Kidney epithelial cell (primary cell): ENCODE results near the gene HYAL4. TPM values are rescaled to one million over a fixed set of nuclear protein-coding genes. Genes with fewer than 3 reads are reported as not detected.
"Not testable (repeated sequence)": the region's sequence is repeated elsewhere in the genome, so short reads cannot be mapped to it uniquely, and the experiment has no call there.

Experiments used
- DNase-seq: peaks from one replicate; pipeline ENCODE4 v3.0.0-alpha.2; 2010; ENCODE audit warnings: low read depth
- H3K27me3 ChIP-seq: 2 replicates; pipeline ENCODE4 v1.6.0; 2011; ENCODE audit warnings: low read length; ENCODE audit not compliant: control insufficient read depth, insufficient read depth
- H3K36me3 ChIP-seq: 2 replicates; pipeline ENCODE4 v1.5.1; 2011; ENCODE audit warnings: low read length; ENCODE audit not compliant: control insufficient read depth, insufficient read depth
- H3K4me3 ChIP-seq: 2 replicates; pipeline ENCODE4 v1.5.1; 2011; ENCODE audit warnings: low read depth, mild to moderate bottlenecking, control low read depth, low read length
- total RNA-seq: library from RNA; depleted of rRNA; stranded (reverse); fragments of >200 nt; gene quantifications from 2 replicates; pipeline ENCODE4 v1.2.3, GENCODE V29; 2015
- TF ChIP-seq, protein P1 (sequence below): IDR thresholded peaks from 2 replicates; pipeline ENCODE4 v1.5.1; 2011; ENCODE audit warnings: mild to moderate bottlenecking, moderate library complexity, low read length, control low read depth, inconsistent platforms; ENCODE audit not compliant: insufficient read depth, poor library complexity, severe bottlenecking

HYAL4 gene
- total RNA-seq, 1 donor from 2014 or later = not detected

DNA sequence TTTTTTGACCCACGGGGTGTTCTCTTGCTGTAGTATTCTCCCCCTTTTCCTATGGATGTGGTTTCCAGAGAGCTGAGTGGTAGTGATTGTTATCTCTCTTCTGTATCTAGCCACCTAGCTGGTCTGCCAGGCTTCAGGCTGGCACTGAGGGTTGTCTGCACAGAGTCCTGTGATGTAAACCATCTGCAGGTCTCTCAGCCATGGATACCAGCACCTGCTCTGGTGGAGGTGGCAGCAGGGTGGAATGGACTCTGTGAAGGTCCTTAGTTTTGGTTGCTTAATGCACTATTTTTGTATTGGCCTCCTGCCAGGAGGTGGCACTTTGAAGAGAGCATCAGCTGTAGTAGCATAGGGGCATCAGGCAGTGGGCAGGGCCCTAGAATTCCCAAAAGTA lies 851 bp downstream of the HYAL4 start:
- no peak overlapping the region for H3K4me3 ChIP-seq
- H3K36me3 ChIP-seq = no peaks in the 10 kb centered on the region
- TF ChIP-seq, protein P1, sequence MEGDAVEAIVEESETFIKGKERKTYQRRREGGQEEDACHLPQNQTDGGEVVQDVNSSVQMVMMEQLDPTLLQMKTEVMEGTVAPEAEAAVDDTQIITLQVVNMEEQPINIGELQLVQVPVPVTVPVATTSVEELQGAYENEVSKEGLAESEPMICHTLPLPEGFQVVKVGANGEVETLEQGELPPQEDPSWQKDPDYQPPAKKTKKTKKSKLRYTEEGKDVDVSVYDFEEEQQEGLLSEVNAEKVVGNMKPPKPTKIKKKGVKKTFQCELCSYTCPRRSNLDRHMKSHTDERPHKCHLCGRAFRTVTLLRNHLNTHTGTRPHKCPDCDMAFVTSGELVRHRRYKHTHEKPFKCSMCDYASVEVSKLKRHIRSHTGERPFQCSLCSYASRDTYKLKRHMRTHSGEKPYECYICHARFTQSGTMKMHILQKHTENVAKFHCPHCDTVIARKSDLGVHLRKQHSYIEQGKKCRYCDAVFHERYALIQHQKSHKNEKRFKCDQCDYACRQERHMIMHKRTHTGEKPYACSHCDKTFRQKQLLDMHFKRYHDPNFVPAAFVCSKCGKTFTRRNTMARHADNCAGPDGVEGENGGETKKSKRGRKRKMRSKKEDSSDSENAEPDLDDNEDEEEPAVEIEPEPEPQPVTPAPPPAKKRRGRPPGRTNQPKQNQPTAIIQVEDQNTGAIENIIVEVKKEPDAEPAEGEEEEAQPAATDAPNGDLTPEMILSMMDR = no peak
- no peaks in the 10 kb centered on the region for H3K27me3 ChIP-seq
- DNase-seq = no peak

GRCh38 chr7:123846217-123846891 lies 1.4 kb downstream of the HYAL4 start:
- Histone ChIP-seq H3K4me3 (no peak overlapping the region), H3K27me3 (no peaks in the 10 kb centered on the region), H3K36me3 (no peaks in the 10 kb centered on the region)
- TF ChIP-seq, protein P1 = no peak
- no peak for DNase-seq

DNA sequence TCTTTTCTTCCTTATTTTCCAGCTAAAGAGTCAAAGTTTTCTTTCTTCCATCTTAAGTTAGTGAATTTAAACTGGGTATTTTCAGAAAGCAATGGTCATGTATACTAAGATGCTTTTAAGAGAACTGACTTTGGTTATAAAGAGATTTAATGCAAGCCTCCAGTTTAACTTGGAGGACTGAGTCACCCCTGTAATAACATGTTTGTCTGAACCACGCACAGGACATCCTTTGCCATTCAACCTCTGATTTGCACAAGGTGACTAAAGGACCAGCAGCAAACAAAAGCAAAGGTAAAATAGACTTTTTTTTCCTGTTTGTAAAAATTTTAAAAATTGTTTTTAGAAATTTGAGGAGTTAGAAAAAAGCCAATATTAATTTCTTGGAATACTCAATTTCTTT lies 2.9 kb downstream of the HYAL4 start:
- no peak for DNase-seq
- TF ChIP-seq, protein P1 = no peak
- Histone ChIP-seq H3K36me3 (no peaks in the 10 kb centered on the region), H3K27me3 (no peaks in the 10 kb centered on the region), H3K4me3 (no peak overlapping the region)

GRCh38 chr7:123849855-123850254 lies 4.9 kb downstream of the HYAL4 start:
- TF ChIP-seq, protein P1 = no peak
- H3K36me3 ChIP-seq = no peaks in the 10 kb centered on the region
- H3K27me3 ChIP-seq = no peaks in the 10 kb centered on the region
- no peak overlapping the region for H3K4me3 ChIP-seq
- no peak for DNase-seq

DNA sequence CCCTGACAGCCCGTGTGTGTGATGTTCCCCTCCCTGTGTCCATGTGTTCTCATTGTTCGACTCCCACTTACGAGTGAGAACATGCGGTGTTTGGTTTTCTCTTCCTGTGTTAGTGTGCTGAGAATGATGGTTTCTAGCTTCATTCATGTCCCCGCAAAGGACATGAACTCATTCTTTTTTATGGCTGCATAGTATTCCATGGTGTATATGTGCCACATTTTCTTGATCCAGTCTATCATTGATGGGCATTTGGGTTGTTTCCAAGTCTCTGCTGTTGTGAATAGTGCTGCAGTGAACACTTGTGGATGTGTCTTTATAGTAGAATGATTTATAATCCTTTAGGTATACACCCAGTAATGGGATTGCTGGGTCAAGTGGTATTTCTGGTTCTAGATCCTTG lies 6.4 kb downstream of the HYAL4 start:
- H3K27me3 ChIP-seq, DNase-seq: not testable (repeated sequence)

GRCh38 chr7:123854291-123854690 lies 9.3 kb downstream of the HYAL4 start:
- not testable (repeated sequence) for H3K4me3 ChIP-seq, DNase-seq, H3K27me3 ChIP-seq, H3K36me3 ChIP-seq

More for the DNA sequence above, 6.4 kb downstream of the HYAL4 start:
- H3K4me3 ChIP-seq, H3K36me3 ChIP-seq: not testable (repeated sequence)

DNA sequence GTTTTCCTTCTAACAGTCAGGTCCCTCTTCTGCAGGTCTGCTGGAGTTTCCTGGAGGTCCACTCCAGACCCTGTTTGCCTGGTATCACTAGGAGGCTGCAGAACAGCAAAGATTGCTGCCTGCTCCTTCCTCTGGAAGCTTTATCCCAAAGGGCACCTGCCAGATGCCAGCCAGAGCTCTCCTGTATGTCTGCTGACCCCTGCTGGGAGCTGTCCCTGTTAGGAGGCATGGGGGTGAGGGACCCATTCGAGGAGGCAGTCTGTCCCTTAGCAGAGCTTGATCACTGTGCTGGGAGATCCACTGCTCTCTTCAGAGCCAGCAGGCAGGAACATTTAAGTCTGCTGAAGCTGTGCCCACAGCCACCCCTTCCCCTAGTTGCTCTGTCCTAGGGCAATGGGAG lies 11.5 kb downstream of the HYAL4 start:
- not testable (repeated sequence) for H3K36me3 ChIP-seq, H3K4me3 ChIP-seq, DNase-seq, H3K27me3 ChIP-seq
